ENCODE measurements around the gene ARHGAP31.

Gene ARHGAP31

GRCh38 chr3:119338754-119339153, 44.6 kb downstream of the ARHGAP31 start:
- no peak for TF ChIP-seq REST (IDR thresholded peaks at IDR 0.05; ENCODE audit: insufficient replicate concordance, low read depth)
- TF ChIP-seq GABPA (IDR thresholded peaks at IDR 0.05; ENCODE audit: low read depth): no peak
- TF ChIP-seq SPI1 (IDR thresholded peaks at IDR 0.05; ENCODE audit: borderline replicate concordance, low read depth): no peak
- no peak for TF ChIP-seq POLR2AphosphoS5 (IDR thresholded peaks at IDR 0.05; ENCODE audit: low read depth)
- TF ChIP-seq CTCF (IDR thresholded peaks at IDR 0.05; ENCODE audit: insufficient read depth, low read length): no peak
- DNase-seq (ENCODE audit: low read depth in 1 of 2, low spot score in 1 of 2): no peak
- Histone ChIP-seq H3K4me3 (replicated peaks; ENCODE audit: insufficient read depth, low read length) (no peak overlapping the region), H3K27me3 (ENCODE audit: insufficient read depth, poor library complexity, severe bottlenecking) (no peaks in the 10 kb centered on the region), H3K27ac (replicated peaks) (no peak overlapping the region)

GRCh38 chr3:119340014-119340413, 45.8 kb downstream of the ARHGAP31 start:
- no peak for DNase-seq (ENCODE audit: low read depth in 1 of 2, low spot score in 1 of 2)
- Histone ChIP-seq H3K27ac (replicated peaks) (no peak overlapping the region), H3K4me3 (replicated peaks; ENCODE audit: insufficient read depth, low read length) (no peak overlapping the region), H3K27me3 (ENCODE audit: insufficient read depth, poor library complexity, severe bottlenecking) (no peaks in the 10 kb centered on the region)
- TF ChIP-seq POLR2AphosphoS5 (IDR thresholded peaks at IDR 0.05; ENCODE audit: low read depth): no peak
- TF ChIP-seq CTCF (IDR thresholded peaks at IDR 0.05; ENCODE audit: insufficient read depth, low read length): no peak

- no peak for DNase-seq (ENCODE audit: low read depth in 1 of 2, low spot score in 1 of 2)
- no peak for TF ChIP-seq POLR2AphosphoS5 (IDR thresholded peaks at IDR 0.05; ENCODE audit: low read depth)
- no peak for TF ChIP-seq REST (IDR thresholded peaks at IDR 0.05; ENCODE audit: insufficient replicate concordance, low read depth)
- TF ChIP-seq GABPA (IDR thresholded peaks at IDR 0.05; ENCODE audit: low read depth): no peak
- H3K27me3 ChIP-seq (ENCODE audit: insufficient read depth, poor library complexity, severe bottlenecking): no peaks in the 10 kb centered on the region
These were observed 46.3 kb downstream of the ARHGAP31 start for GRCh38 chr3:119340446-119340845.

GRCh38 chr3:119342176-119342575, 48.0 kb downstream of the ARHGAP31 start:
- no peak for DNase-seq (ENCODE audit: low read depth in 1 of 2, low spot score in 1 of 2)
- H3K27ac ChIP-seq (replicated peaks): no peak overlapping the region
- no peak for TF ChIP-seq CTCF (IDR thresholded peaks at IDR 0.05; ENCODE audit: insufficient read depth, low read length)
- no peak for TF ChIP-seq REST (IDR thresholded peaks at IDR 0.05; ENCODE audit: insufficient replicate concordance, low read depth)
- no peak for TF ChIP-seq POLR2AphosphoS5 (IDR thresholded peaks at IDR 0.05; ENCODE audit: low read depth)
- no peak for TF ChIP-seq GABPA (IDR thresholded peaks at IDR 0.05; ENCODE audit: low read depth)
- TF ChIP-seq SPI1 (IDR thresholded peaks at IDR 0.05; ENCODE audit: borderline replicate concordance, low read depth): no peak
- no peaks in the 10 kb centered on the region for H3K27me3 ChIP-seq (ENCODE audit: insufficient read depth, poor library complexity, severe bottlenecking)
- H3K4me3 ChIP-seq (replicated peaks; ENCODE audit: insufficient read depth, low read length): no peak overlapping the region

More at GRCh38 chr3:119340446-119340845, 46.3 kb downstream of the ARHGAP31 start:
- H3K27ac ChIP-seq (replicated peaks): no peak overlapping the region
- H3K4me3 ChIP-seq (replicated peaks; ENCODE audit: insufficient read depth, low read length): no peak overlapping the region
